DOHH2 (cell line): ENCODE measurements around the gene ARID5B.

Experiments
- CTCF ChIP-seq: fragments of 200-600 bp; sonication (generic); IDR thresholded peaks from one replicate; pipeline ENCODE4 v1.5.1; 2014; ENCODE audit warnings: antibody characterized with exemption, mild to moderate bottlenecking, low read depth, low read length; ENCODE audit not compliant: poor library complexity, severe bottlenecking
- EZH2phosphoT487 ChIP-seq: fragments of 200-600 bp; sonication (generic); IDR thresholded peaks from 2 replicates; pipeline ENCODE4 v1.6.1; 2017; ENCODE audit warnings: borderline replicate concordance, mild to moderate bottlenecking, antibody characterized with exemption, low read length, moderate library complexity, mixed read lengths

GRCh38 chr10:62023329-62023728 lies 121.8 kb downstream of the ARID5B start:
- TF ChIP-seq CTCF (no peak), EZH2phosphoT487 (no peak)
